Spleen (tissue), 13 donors: ENCODE results near the gene TMEM212. TPM values are rescaled to one million over a fixed set of nuclear protein-coding genes. Genes with fewer than 3 reads are reported as not detected.

Source experiments
- DNase-seq: peaks from one replicate; pipeline ENCODE4 v3.0.0-alpha.2; 2020
- H3K27ac ChIP-seq, 8 donors: fragments of 200-600 bp; sonication (generic) in 7 of 8; 1 replicate in 4 of 8; 2 replicates in 4 of 8; pipeline versions ENCODE4 v1.5.0 to v1.8.0; 2016 to 2021; ENCODE audit warnings: inconsistent platforms in 4 of 8, mild to moderate bottlenecking in 4 of 8, moderate library complexity in 1 of 8
- H3K27me3 ChIP-seq, 7 donors: fragments of 200-600 bp; sonication (generic) in 6 of 7; replicated peaks in 1 of 7; 1 replicate in 4 of 7; 2 replicates in 3 of 7; pipeline versions ENCODE4 v1.5.0 to v1.8.0; 2016 to 2021; ENCODE audit warnings: inconsistent platforms in 3 of 7, mild to moderate bottlenecking in 1 of 7
- H3K36me3 ChIP-seq, 6 donors: fragments of 200-600 bp; sonication (generic) in 5 of 6; 1 replicate in 4 of 6; 2 replicates in 2 of 6; pipeline versions ENCODE4 v1.5.0 to v1.8.0; 2016 to 2021; ENCODE audit warnings: inconsistent platforms in 2 of 6
- H3K4me1 ChIP-seq, 6 donors: fragments of 200-600 bp; sonication (generic) in 5 of 6; 1 replicate in 3 of 6; 2 replicates in 3 of 6; pipeline versions ENCODE4 v1.5.0 to v1.8.0; 2016 to 2021; ENCODE audit warnings: inconsistent platforms in 3 of 6
- H3K4me3 ChIP-seq, 8 donors: fragments of 200-600 bp; sonication (generic) in 7 of 8; 1 replicate in 4 of 8; 2 replicates in 4 of 8; pipeline versions ENCODE4 v1.5.0 to v1.8.0; 2016 to 2021; ENCODE audit warnings: inconsistent platforms in 4 of 8, mild to moderate bottlenecking in 4 of 8, moderate library complexity in 2 of 8
- H3K9me3 ChIP-seq, 8 donors: fragments of 200-600 bp; sonication (generic) in 7 of 8; 1 replicate in 4 of 8; 2 replicates in 4 of 8; pipeline versions ENCODE4 v1.5.0 to v1.8.0; 2016 to 2021; ENCODE audit warnings: inconsistent platforms in 4 of 8
- CTCF ChIP-seq, 11 experiments: fragments of 200-600 bp in 7 of 11; fragments of 450-650 bp in 4 of 11; sonication (generic) in 4 of 11; IDR thresholded peaks in 8 of 11; conservative IDR thresholded peaks in 3 of 11; 1 replicate in 7 of 11; 2 replicates in 4 of 11; pipeline versions ENCODE4 v1.4.0 to v1.8.0; 2016 to 2021; ENCODE audit warnings: antibody characterized with exemption in 11 of 11, inconsistent platforms in 4 of 11, mild to moderate bottlenecking in 1 of 11
- POLR2A ChIP-seq, 3 donors: fragments of 450-650 bp; IDR thresholded peaks; one replicate each; pipeline ENCODE4 v1.5.1; 2017; ENCODE audit warnings: antibody characterized with exemption in 3 of 3, mild to moderate bottlenecking in 1 of 3
- POLR2AphosphoS5 ChIP-seq, 3 donors: sonication (generic); formaldehyde crosslinking; IDR thresholded peaks; one replicate each; pipeline ENCODE4 v1.5.1; 2017; ENCODE audit warnings: antibody characterized with exemption in 3 of 3
- WGBS, 5 donors: extraction: QIAGEN DNeasy Blood & Tissue Kit in 3 of 5; methylation state at CpG; one replicate each; pipeline versions ENCODE4 v1.1.5 to v1.1.7; 2013 to 2018; 5-methylcytosine and 5-hydroxymethylcytosine counted together
- intact Hi-C: fragments of 100-400 bp; cut with DNase I; formaldehyde crosslinking; loops from one replicate; pipeline ENCODE4 v1.15.0; 2023; ENCODE audit warnings: low total_unique reads
- long read RNA-seq, 2 donors: transcript quantifications; one replicate each; lab custom pipeline, GENCODE V29; 2026
- polyA plus RNA-seq, 3 donors: library from polyadenylated mRNA; stranded (reverse); fragments of 200-250 nt; gene quantifications; one replicate each; pipeline ENCODE4 v1.2.1, GENCODE V29; 2013
- total RNA-seq, 7 donors: library from RNA; depleted of rRNA in 3 of 7; stranded (reverse); fragments of >200 nt in 3 of 7; fragmentation: NEBNext Ultra II Directional in 4 of 7; extraction: Animal tissue kit (Norgen Biotek cat#: 25700) in 4 of 7; gene quantifications; one replicate each; pipeline versions ENCODE4 v1.1.0 to v1.2.1, GENCODE V29; 2016 to 2021
- donor health status: healthy with polysubstance abuse.
- donor health status: DM: no; HTN: no; CAD: no; lungs with moderate emphysema.
- donor health status: DM: no; HTN: no; CAD: no.
- donor health status: Bipolar disorder and iron deficiency.
- donor health status: healthy.
- donor health status: DM: no; HTN: no; CAD: no.
- donor health status: DM: yes; HTN: yes; CAD: no.

Gene TMEM212
- total RNA-seq, result not detected
- not detected for polyA plus RNA-seq
- long read RNA-seq, donor 1, result 0 reads
- long read RNA-seq, donor 2, result 0 reads

- WGBS, 5 donors, result 80 to 88% (median 85%) methylated on average over 5 of the region's 5 CpGs
- DNase-seq, result no peak
- Histone ChIP-seq H3K36me3 (no peaks in the 10 kb centered on the region), H3K4me1 (peaks cover 0 to 14% (median 8%) of the 10 kb centered on the region in 6 donors), H3K27ac (peak within 1 kb of the TSS in 1 of 8 donors; percentile 22), H3K4me3 (no peak within 1 kb of the TSS), H3K9me3 (no peaks in the 10 kb centered on the region), H3K27me3 (no peaks in the 10 kb centered on the region)
- no peak for TF ChIP-seq CTCF (IDR thresholded peaks at IDR 0.05 in 8 of 11, conservative IDR thresholded peaks at IDR 0.05 in 3 of 11)
- TF ChIP-seq POLR2A (IDR thresholded peaks at IDR 0.05), result no peak
- no peak for TF ChIP-seq POLR2AphosphoS5 (IDR thresholded peaks at IDR 0.05)
- intact Hi-C loops, result no loop called here
Measured at GRCh38 chr3:171842864-171843518, at the start of gene TMEM212. Gene TMEM212 (plus strand): TSS chr3:171843349. CDS start chr3:171843384, 35 bp downstream.

DNA sequence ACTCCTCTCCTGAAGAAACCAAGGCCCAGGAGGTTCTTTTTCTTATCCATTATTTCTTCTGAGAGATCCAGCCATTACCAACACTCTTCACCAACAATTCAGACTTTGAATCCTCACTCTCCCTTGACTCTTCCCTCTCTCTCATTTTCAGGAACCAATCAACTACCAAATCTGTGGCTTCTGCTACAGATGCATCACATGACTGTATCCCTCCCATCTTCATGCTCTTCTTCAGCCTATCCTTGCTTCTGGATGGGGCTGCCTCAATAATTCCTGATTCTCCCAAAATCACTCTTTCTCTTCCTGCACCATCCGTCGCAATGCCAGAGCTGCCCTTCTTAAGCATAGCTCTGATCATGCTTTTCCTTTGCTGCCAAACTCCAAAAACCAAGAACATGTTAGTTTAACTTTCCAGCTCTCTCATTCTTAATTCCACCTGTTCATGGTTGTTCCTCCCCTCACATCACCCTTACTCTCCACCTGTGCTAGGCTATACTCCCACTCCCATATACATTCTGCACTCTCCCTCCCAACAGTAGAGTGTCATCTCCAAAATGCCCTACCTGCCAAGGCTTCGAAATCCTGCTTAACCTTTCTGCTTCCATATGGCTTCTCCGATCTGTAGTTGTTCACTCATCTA, 46.4 kb upstream of the TMEM212 start:
- H3K36me3 ChIP-seq, result no peaks in the 10 kb centered on the region
- intact Hi-C loops, result no loop called here
- no peak for TF ChIP-seq POLR2A (IDR thresholded peaks at IDR 0.05)
- no peak for TF ChIP-seq POLR2AphosphoS5 (IDR thresholded peaks at IDR 0.05)
- TF ChIP-seq CTCF (IDR thresholded peaks at IDR 0.05 in 8 of 11, conservative IDR thresholded peaks at IDR 0.05 in 3 of 11), result no peak
- no peaks in the 10 kb centered on the region for H3K9me3 ChIP-seq
- peaks cover 0 to 30% (median 15%) of the 10 kb centered on the region in 6 donors for H3K4me1 ChIP-seq
- no peak for DNase-seq
- H3K27ac ChIP-seq, result no peak overlapping the region
- no peaks in the 10 kb centered on the region for H3K27me3 ChIP-seq
- H3K4me3 ChIP-seq, result no peak overlapping the region
- WGBS, 5 donors, result 89 to 97% (median 93%) methylated on average over 4 of the region's 4 CpGs

DNA sequence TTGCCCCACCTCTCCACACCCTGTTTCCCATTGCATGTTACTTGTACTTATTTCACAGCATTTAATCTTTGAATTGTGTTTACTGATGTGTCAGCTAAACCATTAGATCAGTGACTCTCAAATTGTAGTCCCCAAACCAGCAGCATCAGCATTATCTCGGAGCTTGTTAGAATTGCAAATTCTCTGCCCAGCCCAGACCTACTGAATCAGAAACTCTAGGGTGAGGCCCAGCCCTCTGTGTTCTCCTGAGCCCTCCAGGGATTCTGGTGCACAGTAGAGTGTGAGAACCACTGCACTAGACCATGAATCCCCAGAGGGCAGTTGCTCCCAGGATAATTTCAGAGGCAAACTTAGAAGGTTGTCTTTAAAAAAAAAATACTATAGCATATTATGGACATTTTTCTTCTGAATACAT, 45.9 kb upstream of the TMEM212 start:
- no peak for DNase-seq
- H3K27ac ChIP-seq, result no peak overlapping the region
- TF ChIP-seq CTCF (IDR thresholded peaks at IDR 0.05 in 8 of 11, conservative IDR thresholded peaks at IDR 0.05 in 3 of 11) (no peak), POLR2AphosphoS5 (IDR thresholded peaks at IDR 0.05) (no peak)
- H3K4me3 ChIP-seq, result no peak overlapping the region
- H3K36me3 ChIP-seq, result no peaks in the 10 kb centered on the region
- H3K27me3 ChIP-seq, result no peaks in the 10 kb centered on the region
- peaks cover 0 to 30% (median 14%) of the 10 kb centered on the region in 6 donors for H3K4me1 ChIP-seq
- 62 to 82% (median 71%) methylated on average over 1 of the region's 1 CpG for WGBS, 5 donors
- intact Hi-C loops, result no loop called here
- no peaks in the 10 kb centered on the region for H3K9me3 ChIP-seq

- TF ChIP-seq POLR2A (IDR thresholded peaks at IDR 0.05) (no peak), POLR2AphosphoS5 (IDR thresholded peaks at IDR 0.05) (no peak), CTCF (IDR thresholded peaks at IDR 0.05 in 8 of 11, conservative IDR thresholded peaks at IDR 0.05 in 3 of 11) (no peak)
- intact Hi-C loops, result no loop called here
- Histone ChIP-seq H3K9me3 (no peaks in the 10 kb centered on the region), H3K36me3 (no peaks in the 10 kb centered on the region), H3K27me3 (no peaks in the 10 kb centered on the region), H3K4me1 (peaks cover 0 to 30% (median 12%) of the 10 kb centered on the region in 6 donors), H3K27ac (no peak overlapping the region), H3K4me3 (no peak overlapping the region)
- 75 to 95% (median 82%) methylated on average over 3 of the region's 3 CpGs for WGBS, 5 donors
- DNase-seq, result no peak
Measured at GRCh38 chr3:171797873-171798272, 45.3 kb upstream of the TMEM212 start.
